Peyer's patch (tissue), 4 donors: ENCODE measurements around the gene PRIMA1. TPM values are rescaled to one million over a fixed set of nuclear protein-coding genes. Genes with fewer than 3 reads are reported as not detected.

ENCODE experiments used
- DNase-seq, 3 donors: peaks; one replicate each; pipeline ENCODE4 v3.0.0-alpha.2; 2017 to 2019
- H3K27ac ChIP-seq, 4 donors: fragments of 200-600 bp; sonication (generic); one replicate each; pipeline ENCODE4 v1.5.1; 2016 to 2019
- H3K27me3 ChIP-seq, 2 donors: fragments of 200-600 bp; sonication (generic); one replicate each; pipeline ENCODE4 v1.5.1; 2019
- H3K36me3 ChIP-seq, 3 donors: fragments of 200-600 bp; sonication (generic); one replicate each; pipeline ENCODE4 v1.5.1; 2016 to 2019
- H3K4me1 ChIP-seq, 4 donors: fragments of 200-600 bp; sonication (generic); one replicate each; pipeline ENCODE4 v1.5.1; 2016 to 2019
- H3K4me3 ChIP-seq, 4 donors: fragments of 200-600 bp; sonication (generic); 1 replicate in 3 of 4; 2 replicates in 1 of 4; pipeline ENCODE4 v1.5.1; 2016 to 2019; ENCODE audit warnings: mild to moderate bottlenecking in 1 of 4
- H3K9me3 ChIP-seq, 4 donors: fragments of 200-600 bp; sonication (generic); one replicate each; pipeline ENCODE4 v1.5.1; 2016 to 2019; ENCODE audit warnings: mild to moderate bottlenecking in 1 of 4
- CTCF ChIP-seq, 6 experiments: fragments of 450-650 bp in 4 of 6; fragments of 200-600 bp in 2 of 6; sonication (generic) in 1 of 6; IDR thresholded peaks; one replicate each; pipeline ENCODE4 v1.5.1; 2017 to 2019; ENCODE audit warnings: antibody characterized with exemption in 6 of 6, mild to moderate bottlenecking in 3 of 6, moderate library complexity in 1 of 6
- POLR2A ChIP-seq, 2 donors: fragments of 450-650 bp; IDR thresholded peaks; one replicate each; pipeline ENCODE4 v1.5.1; 2017; ENCODE audit warnings: antibody characterized with exemption in 2 of 2, mild to moderate bottlenecking in 2 of 2, moderate library complexity in 2 of 2
- total RNA-seq, 4 donors: library from RNA; depleted of rRNA; stranded (reverse); fragments of >200 nt; gene quantifications; one replicate each; pipeline ENCODE4 v1.1.0, GENCODE V29; 2016

PRIMA1 gene
- total RNA-seq, 4 donors from 2014 or later: 1.2 to 5.1 (median 3.0) TPM

DNA sequence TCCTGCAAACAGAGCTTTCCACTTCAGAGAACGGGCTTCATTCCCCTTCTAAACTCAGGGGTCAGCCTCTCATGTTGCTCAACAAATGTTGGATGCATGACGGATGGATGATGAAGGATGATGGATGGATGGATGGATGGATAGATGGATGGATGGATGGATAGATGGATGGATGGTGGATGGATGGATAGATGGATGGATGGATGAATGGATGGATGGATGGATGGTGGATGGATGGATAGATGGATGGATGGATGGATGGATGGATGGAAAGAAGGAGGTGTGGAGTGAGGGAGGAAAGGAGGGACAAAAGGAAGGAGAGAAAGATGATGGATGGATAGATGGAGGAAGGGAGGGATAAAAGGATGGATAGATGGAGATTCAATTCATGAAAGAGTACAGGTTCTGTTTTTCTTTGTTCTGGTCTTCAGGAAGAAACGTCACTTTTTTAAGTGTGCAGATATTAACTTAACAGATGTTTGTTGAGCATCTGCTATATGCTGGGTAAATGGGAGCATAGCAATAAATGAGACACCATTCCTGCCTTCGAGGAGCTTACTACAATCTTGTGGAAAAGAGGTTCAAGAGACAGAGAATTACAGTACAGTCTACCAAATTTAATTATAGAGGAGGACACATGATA is 41.7 kb upstream of the PRIMA1 start:
- no peak for TF ChIP-seq CTCF (IDR thresholded peaks at IDR 0.05)
- TF ChIP-seq POLR2A (IDR thresholded peaks at IDR 0.05): no peak
- H3K4me3 ChIP-seq: no peak overlapping the region
- H3K36me3 ChIP-seq: no peaks in the 10 kb centered on the region
- no peak for DNase-seq
- H3K4me1 ChIP-seq: no peaks in the 10 kb centered on the region
- H3K9me3 ChIP-seq: no peaks in the 10 kb centered on the region
- no peak overlapping the region for H3K27ac ChIP-seq
- H3K27me3 ChIP-seq: no peaks in the 10 kb centered on the region

DNA sequence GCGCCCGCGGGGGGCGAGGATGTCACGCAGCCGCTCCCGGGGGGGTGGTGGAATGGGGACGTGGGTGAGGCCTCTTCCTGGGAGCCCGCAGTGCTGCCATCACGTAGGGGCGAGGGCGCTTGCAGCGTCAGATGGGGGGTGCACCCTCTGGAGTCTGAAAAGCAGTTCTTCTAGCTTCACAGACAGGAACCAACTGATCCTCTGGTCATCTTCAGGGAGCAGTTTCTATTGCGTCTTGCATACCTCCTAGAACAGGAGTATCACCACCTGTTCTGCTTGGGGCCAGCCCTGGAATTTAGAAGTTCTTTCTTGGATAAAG is 36.9 kb upstream of the PRIMA1 start:
- no peak overlapping the region for H3K4me3 ChIP-seq
- TF ChIP-seq CTCF (IDR thresholded peaks at IDR 0.05): no peak
- no peak for TF ChIP-seq POLR2A (IDR thresholded peaks at IDR 0.05)
- H3K36me3 ChIP-seq: no peaks in the 10 kb centered on the region
- H3K27ac ChIP-seq: no peak overlapping the region
- peak in 1 of 3 donors; percentile 26 for DNase-seq
- H3K4me1 ChIP-seq: no peaks in the 10 kb centered on the region
- H3K27me3 ChIP-seq: no peaks in the 10 kb centered on the region
- no peaks in the 10 kb centered on the region for H3K9me3 ChIP-seq

GRCh38 chr14:93824518-93825234 is 36.4 kb upstream of the PRIMA1 start:
- Histone ChIP-seq H3K27me3 (no peaks in the 10 kb centered on the region), H3K36me3 (no peaks in the 10 kb centered on the region), H3K4me1 (no peaks in the 10 kb centered on the region), H3K9me3 (no peaks in the 10 kb centered on the region), H3K4me3 (no peak overlapping the region), H3K27ac (no peak overlapping the region)
- TF ChIP-seq POLR2A (IDR thresholded peaks at IDR 0.05) (no peak), CTCF (IDR thresholded peaks at IDR 0.05) (no peak)
- peak in 1 of 3 donors; percentile 31 for DNase-seq

- Histone ChIP-seq H3K27ac (no peak overlapping the region), H3K36me3 (no peaks in the 10 kb centered on the region), H3K4me1 (no peaks in the 10 kb centered on the region), H3K9me3 (no peaks in the 10 kb centered on the region), H3K4me3 (no peak overlapping the region), H3K27me3 (no peaks in the 10 kb centered on the region)
- no peak for TF ChIP-seq CTCF (IDR thresholded peaks at IDR 0.05)
- no peak for TF ChIP-seq POLR2A (IDR thresholded peaks at IDR 0.05)
- DNase-seq: no peak
These were observed 35.8 kb upstream of the PRIMA1 start for GRCh38 chr14:93824076-93824475.

DNA sequence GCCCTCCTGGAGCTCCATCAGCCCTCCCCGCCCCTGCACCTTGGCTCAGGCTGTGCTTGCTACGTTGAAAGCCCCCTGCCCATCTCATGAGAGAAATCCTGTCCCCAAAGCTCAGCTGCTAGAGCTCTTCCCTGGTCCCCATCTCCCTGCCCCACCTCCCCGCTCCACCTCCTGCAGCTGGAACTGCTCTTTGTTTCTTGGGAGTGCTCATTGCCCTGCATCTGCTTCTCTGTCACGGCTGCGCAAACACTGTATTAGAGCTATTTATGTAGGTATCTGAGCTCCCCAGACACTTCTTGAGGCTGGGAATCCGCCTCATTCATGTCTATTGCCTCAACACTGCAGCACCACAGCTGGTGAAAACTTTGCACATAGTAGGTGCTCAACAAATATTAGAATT is 32.8 kb upstream of the PRIMA1 start:
- no peaks in the 10 kb centered on the region for H3K9me3 ChIP-seq
- H3K27ac ChIP-seq: no peak overlapping the region
- peak in 1 of 3 donors; percentile 2 for DNase-seq
- no peaks in the 10 kb centered on the region for H3K27me3 ChIP-seq
- H3K36me3 ChIP-seq: no peaks in the 10 kb centered on the region
- no peak for TF ChIP-seq CTCF (IDR thresholded peaks at IDR 0.05)
- TF ChIP-seq POLR2A (IDR thresholded peaks at IDR 0.05): no peak
- H3K4me1 ChIP-seq: no peaks in the 10 kb centered on the region
- H3K4me3 ChIP-seq: no peak overlapping the region
